AG08395 (cell line): ENCODE data around the gene DDAH1.

Source experiments
- DNase-seq: peaks from one replicate; pipeline ENCODE4 v3.0.0; 2012; ENCODE audit warnings: mixed read lengths, low spot score

Gene DDAH1

GRCh38 chr1:85328713-85329397, 136.1 kb downstream of the DDAH1 start:
- peak; percentile 90 for DNase-seq

GRCh38 chr1:85327759-85328158, 137.2 kb downstream of the DDAH1 start:
- no peak for DNase-seq

GRCh38 chr1:85326851-85327250, 138.1 kb downstream of the DDAH1 start:
- no peak for DNase-seq

- no peak for DNase-seq
These were observed 138.6 kb downstream of the DDAH1 start for GRCh38 chr1:85326336-85326735.

- no peak for DNase-seq
These were observed 139.0 kb downstream of the DDAH1 start for GRCh38 chr1:85325920-85326319.

GRCh38 chr1:85323770-85324169, 141.2 kb downstream of the DDAH1 start:
- DNase-seq, result no peak

- DNase-seq, result no peak
These were observed 142.3 kb downstream of the DDAH1 start for GRCh38 chr1:85322655-85323054.

GRCh38 chr1:85321237-85321964, 143.6 kb downstream of the DDAH1 start:
- DNase-seq, result peak; percentile 41

- peak; percentile 29 for DNase-seq
These were observed 144.4 kb downstream of the DDAH1 start for GRCh38 chr1:85320371-85321131.

GRCh38 chr1:85319931-85320330, 145.0 kb downstream of the DDAH1 start:
- DNase-seq, result no peak

- peak; percentile 19 for DNase-seq
These were observed 145.5 kb downstream of the DDAH1 start for GRCh38 chr1:85319491-85319890.

- no peak for DNase-seq
These were observed 146.7 kb downstream of the DDAH1 start for GRCh38 chr1:85318217-85318616.

GRCh38 chr1:85317560-85317959, 147.4 kb downstream of the DDAH1 start:
- no peak for DNase-seq

- DNase-seq, result no peak
These were observed 148.6 kb downstream of the DDAH1 start for GRCh38 chr1:85316321-85316720.

GRCh38 chr1:85315789-85316188, 149.2 kb downstream of the DDAH1 start:
- DNase-seq, result no peak

GRCh38 chr1:85314726-85315125, 150.2 kb downstream of the DDAH1 start:
- peak; percentile 55 for DNase-seq

GRCh38 chr1:85313888-85314696, 150.9 kb downstream of the DDAH1 start:
- peak; percentile 88 for DNase-seq

- DNase-seq, result no peak
These were observed 153.1 kb downstream of the DDAH1 start for GRCh38 chr1:85311818-85312217.

- no peak for DNase-seq
These were observed 156.1 kb downstream of the DDAH1 start for GRCh38 chr1:85308833-85309350.

GRCh38 chr1:85307987-85308832, 156.7 kb downstream of the DDAH1 start:
- peak; percentile 78 for DNase-seq

- DNase-seq, result no peak
These were observed 158.7 kb downstream of the DDAH1 start for GRCh38 chr1:85306236-85306635.
